H1 (cell line): ENCODE data around the gene ZNF273. TPM values are rescaled to one million over a fixed set of nuclear protein-coding genes. Genes with fewer than 3 reads are reported as not detected.
A peak's percentile ranks its signal among the peaks of the same experiment; 100 is the strongest.

Source experiments
- CTCF ChIA-PET: fragments of 300-600 bp; sonication (Branson Sonifier 250); formaldehyde crosslinking; loops from one replicate; lab custom pipeline; 2021; ENCODE audit not compliant: partially characterized antibody; lab: Charles Lee
- POLR2A ChIA-PET: fragments of 300-600 bp; sonication (Branson Sonifier 250); formaldehyde crosslinking; loops from one replicate; lab custom pipeline; 2021; ENCODE audit warnings: inconsistent platforms; ENCODE audit not compliant: partially characterized antibody; lab: Charles Lee
- DNase-seq, 2 experiments: peaks; one replicate each; pipeline versions ENCODE4 v3.0.0 to v3.0.0-alpha.2; 2010 to 2022; ENCODE audit warnings: low spot score in 2 of 2, low read depth in 1 of 2, mixed read lengths in 1 of 2
- FAIRE-seq: peaks from 2 replicates; lab custom pipeline; 2011; peaks lifted over from hg19 to GRCh38; lab: Jason Lieb, UNC
- H2AFZ ChIP-seq: 2 replicates; pipeline ENCODE4 v1.8.1; 2012; ENCODE audit warnings: low read length, inconsistent platforms
- H2AK5ac ChIP-seq: 2 replicates; pipeline ENCODE4 v1.6.1; 2013; ENCODE audit warnings: low read depth, low read length
- H2BK120ac ChIP-seq: replicated peaks from 2 replicates; pipeline ENCODE3; 2013; ENCODE audit warnings: low read depth, low read length, inconsistent platforms
- H2BK12ac ChIP-seq: 2 replicates; pipeline ENCODE4 v1.6.1; 2013; ENCODE audit warnings: low read depth, low read length
- H2BK15ac ChIP-seq: 2 replicates; pipeline ENCODE4 v1.6.1; 2013; ENCODE audit warnings: low read length
- H2BK20ac ChIP-seq: 2 replicates; pipeline ENCODE4 v1.6.1; 2013; ENCODE audit warnings: low read length
- H2BK5ac ChIP-seq: 2 replicates; pipeline ENCODE4 v1.6.1; 2013; ENCODE audit warnings: low read depth, low read length
- H3K14ac ChIP-seq: 2 replicates; pipeline ENCODE4 v1.6.1; 2013; ENCODE audit warnings: inconsistent platforms; ENCODE audit not compliant: insufficient read length
- H3K18ac ChIP-seq: 2 replicates; pipeline ENCODE4 v1.6.1; 2013; ENCODE audit warnings: low read length; ENCODE audit errors: extremely low read depth
- H3K23ac ChIP-seq: 2 replicates; pipeline ENCODE4 v1.6.1; 2013; ENCODE audit warnings: inconsistent platforms; ENCODE audit not compliant: insufficient read length
- H3K23me2 ChIP-seq: 2 replicates; pipeline ENCODE4 v1.6.1; 2013; ENCODE audit warnings: low read depth, low read length
- H3K27ac ChIP-seq: 2 replicates; pipeline ENCODE4 v1.6.1; 2011; ENCODE audit warnings: low read depth, low read length, inconsistent platforms
- H3K27me3 ChIP-seq, 4 experiments: replicated peaks in 1 of 4; 1 replicate in 1 of 4; 2 replicates in 3 of 4; pipeline versions ENCODE4 v1.6.1 to v1.8.1; 2011 to 2013; ENCODE audit warnings: low read length in 3 of 4, mild to moderate bottlenecking in 3 of 4, inconsistent platforms in 2 of 4, mixed read lengths in 2 of 4, moderate library complexity in 1 of 4; ENCODE audit not compliant: control insufficient read depth in 3 of 4, insufficient read depth in 3 of 4; ENCODE audit errors: extremely low read depth in 1 of 4
- H3K36me3 ChIP-seq, 4 experiments: 2 replicates each; pipeline versions ENCODE4 v1.6.1 to v1.8.1; 2011 to 2013; ENCODE audit warnings: mild to moderate bottlenecking in 4 of 4, low read length in 3 of 4, moderate library complexity in 2 of 4, control low read depth in 1 of 4, inconsistent platforms in 1 of 4; ENCODE audit not compliant: insufficient read depth in 4 of 4, control insufficient read depth in 2 of 4
- H3K4ac ChIP-seq: replicated peaks from 2 replicates; pipeline ENCODE3; 2013; ENCODE audit warnings: low read length, low read depth, mixed read lengths, inconsistent platforms; ENCODE audit not compliant: insufficient read length
- H3K4me1 ChIP-seq, 4 experiments: replicated peaks in 1 of 4; 1 replicate in 1 of 4; 2 replicates in 3 of 4; pipeline versions ENCODE4 v1.6.1 to v1.8.1; 2011 to 2013; ENCODE audit warnings: low read length in 3 of 4, inconsistent platforms in 2 of 4, mixed read lengths in 1 of 4; ENCODE audit not compliant: insufficient read depth in 4 of 4, control insufficient read depth in 3 of 4
- H3K4me2 ChIP-seq, 2 experiments: 2 replicates each; pipeline versions ENCODE4 v1.6.1 to v1.8.1; 2011 to 2013; ENCODE audit warnings: low read depth in 2 of 2, low read length in 2 of 2, control low read depth in 1 of 2, inconsistent platforms in 1 of 2, mild to moderate bottlenecking in 1 of 2; ENCODE audit not compliant: insufficient read depth in 1 of 2
- H3K4me3 ChIP-seq, 4 experiments: fragments of 200-600, 300-600 bp in 1 of 4; sonication (generic), shearing (Covaris generic), sonication (Bioruptor Twin) in 1 of 4; 2 replicates each; pipeline versions ENCODE4 v1.5.1 to v1.8.1; 2011 to 2016; ENCODE audit warnings: low read length in 4 of 4, low read depth in 3 of 4, control low read depth in 2 of 4, inconsistent platforms in 2 of 4, mild to moderate bottlenecking in 2 of 4, mixed read lengths in 1 of 4, moderate library complexity in 1 of 4; ENCODE audit not compliant: insufficient read depth in 2 of 4; ENCODE audit errors: extremely low read depth in 1 of 4
- H3K56ac ChIP-seq: replicated peaks from 2 replicates; pipeline ENCODE3; 2013; ENCODE audit warnings: low read depth, mild to moderate bottlenecking, mixed read lengths, low read length, inconsistent platforms; ENCODE audit not compliant: insufficient read length
- H3K79me1 ChIP-seq: 2 replicates; pipeline ENCODE4 v1.6.1; 2013; ENCODE audit warnings: low read depth, low read length, control low read depth
- H3K79me2 ChIP-seq, 2 experiments: 2 replicates each; pipeline versions ENCODE4 v1.6.1 to v1.8.1; 2012 to 2013; ENCODE audit warnings: low read length in 2 of 2, mild to moderate bottlenecking in 2 of 2, inconsistent platforms in 1 of 2; ENCODE audit not compliant: insufficient read depth in 2 of 2, control insufficient read depth in 1 of 2
- H3K9ac ChIP-seq, 4 experiments: replicated peaks in 1 of 4; 1 replicate in 1 of 4; 2 replicates in 3 of 4; pipeline versions ENCODE4 v1.6.1 to v1.8.1; 2011 to 2013; ENCODE audit warnings: low read depth in 3 of 4, low read length in 3 of 4, control low read depth in 2 of 4, mild to moderate bottlenecking in 2 of 4, moderate library complexity in 2 of 4, inconsistent platforms in 1 of 4; ENCODE audit errors: extremely low read depth in 1 of 4
- H3K9me3 ChIP-seq, 2 experiments: 2 replicates each; pipeline versions ENCODE4 v1.6.1 to v1.8.1; 2012 to 2013; ENCODE audit warnings: mild to moderate bottlenecking in 2 of 2, moderate library complexity in 2 of 2, control low read depth in 1 of 2, inconsistent platforms in 1 of 2, low read depth in 1 of 2, low read length in 1 of 2, mixed read lengths in 1 of 2; ENCODE audit not compliant: insufficient read depth in 2 of 2
- H4K20me1 ChIP-seq, 2 experiments: replicated peaks in 1 of 2; 2 replicates each; pipeline versions ENCODE3 to v1.8.1; 2011 to 2013; ENCODE audit warnings: inconsistent platforms in 2 of 2, low read length in 2 of 2, mild to moderate bottlenecking in 1 of 2; ENCODE audit not compliant: insufficient read depth in 2 of 2, control insufficient read depth in 1 of 2
- H4K5ac ChIP-seq: 2 replicates; pipeline ENCODE4 v1.6.1; 2013; ENCODE audit warnings: low read length, low read depth, mixed read lengths, inconsistent platforms; ENCODE audit not compliant: insufficient read length
- H4K8ac ChIP-seq: 2 replicates; pipeline ENCODE4 v1.8.0; 2013; ENCODE audit warnings: mild to moderate bottlenecking, moderate library complexity, low read length, inconsistent platforms; ENCODE audit not compliant: insufficient read depth; ENCODE audit errors: extremely low read depth
- H4K91ac ChIP-seq: replicated peaks from 2 replicates; pipeline ENCODE3; 2013; ENCODE audit warnings: low read length, mixed read lengths, inconsistent platforms; ENCODE audit not compliant: insufficient read length
- CBX5 ChIP-seq: fragments of 300-800, 300-1000 bp; sonication (generic); IDR thresholded peaks from 2 replicates; pipeline ENCODE4 v1.7.1; 2016; ENCODE audit warnings: antibody characterized with exemption, low read length, low read depth
- CREB1 ChIP-seq: IDR thresholded peaks from 2 replicates; pipeline ENCODE4 v1.6.1; 2012; ENCODE audit warnings: inconsistent platforms
- GTF2F1 ChIP-seq: IDR thresholded peaks from 2 replicates; pipeline ENCODE4 v1.6.1; 2012; ENCODE audit warnings: low read depth, low read length, improper control_type of control experiment, borderline replicate concordance
- NRF1 ChIP-seq: IDR thresholded peaks from 2 replicates; pipeline ENCODE4 v1.6.1; 2011; ENCODE audit warnings: mild to moderate bottlenecking, low read depth, low read length, improper control_type of control experiment
- SAP30 ChIP-seq: fragments of 300-600 bp; sonication (generic); IDR thresholded peaks from 2 replicates; pipeline ENCODE4 v1.7.1; 2012; ENCODE audit warnings: low read length, moderate library complexity, mild to moderate bottlenecking, inconsistent platforms; ENCODE audit not compliant: insufficient read depth, insufficient replicate concordance
- SUZ12 ChIP-seq: fragments of 200-600 bp; sonication (generic); IDR thresholded peaks from 2 replicates; pipeline ENCODE4 v1.6.1; 2012; ENCODE audit warnings: mild to moderate bottlenecking, inconsistent platforms, low read length, moderate library complexity, mixed read lengths
- WGBS, 2 experiments: shearing (Covaris generic) in 1 of 2; methylation state at CpG; one replicate each; pipeline versions ENCODE4 v1.1.6 to v1.1.7; 2013 to 2015; ENCODE audit warnings: low lambda C conversion rate in 2 of 2, mixed read lengths in 2 of 2, inconsistent platforms in 1 of 2, low coverage in 1 of 2, missing lambda C conversion rate in 1 of 2; ENCODE audit not compliant: insufficient replicate concordance in 2 of 2, insufficient coverage in 1 of 2, insufficient read length in 1 of 2; ENCODE audit errors: extremely low coverage in 1 of 2, missing lambda C conversion rate in 1 of 2; 5-methylcytosine and 5-hydroxymethylcytosine counted together
- polyA plus RNA-seq, 7 experiments: library from polyadenylated mRNA; depleted of rRNA in 3 of 7; stranded (reverse) in 5 of 7; unstranded in 2 of 7; fragments of >200 nt in 5 of 7; fragments of 200-250 nt in 2 of 7; gene quantifications; 1 replicate in 5 of 7; 2 replicates in 1 of 7; 4 replicates in 1 of 7; pipeline versions ENCODE4 v1.2.1 to v1.2.3, GENCODE V29; 2011 to 2013; ENCODE audit warnings: missing spikeins in 2 of 7, mixed read lengths in 2 of 7
- total RNA-seq: library from RNA; stranded (reverse); fragmentation: NEBNext Ultra II Directional; extraction: Animal tissue kit (Norgen Biotek cat#: 25700); gene quantifications from 2 replicates; pipeline ENCODE4 v1.2.1, GENCODE V29; 2021

The ZNF273 gene
- total and polyA plus RNA-seq, 2 of the 8 experiments (the other 6 are each of a cell fraction or from before 2014, with no cell fraction given) = 6.2 to 23.2 TPM

DNA sequence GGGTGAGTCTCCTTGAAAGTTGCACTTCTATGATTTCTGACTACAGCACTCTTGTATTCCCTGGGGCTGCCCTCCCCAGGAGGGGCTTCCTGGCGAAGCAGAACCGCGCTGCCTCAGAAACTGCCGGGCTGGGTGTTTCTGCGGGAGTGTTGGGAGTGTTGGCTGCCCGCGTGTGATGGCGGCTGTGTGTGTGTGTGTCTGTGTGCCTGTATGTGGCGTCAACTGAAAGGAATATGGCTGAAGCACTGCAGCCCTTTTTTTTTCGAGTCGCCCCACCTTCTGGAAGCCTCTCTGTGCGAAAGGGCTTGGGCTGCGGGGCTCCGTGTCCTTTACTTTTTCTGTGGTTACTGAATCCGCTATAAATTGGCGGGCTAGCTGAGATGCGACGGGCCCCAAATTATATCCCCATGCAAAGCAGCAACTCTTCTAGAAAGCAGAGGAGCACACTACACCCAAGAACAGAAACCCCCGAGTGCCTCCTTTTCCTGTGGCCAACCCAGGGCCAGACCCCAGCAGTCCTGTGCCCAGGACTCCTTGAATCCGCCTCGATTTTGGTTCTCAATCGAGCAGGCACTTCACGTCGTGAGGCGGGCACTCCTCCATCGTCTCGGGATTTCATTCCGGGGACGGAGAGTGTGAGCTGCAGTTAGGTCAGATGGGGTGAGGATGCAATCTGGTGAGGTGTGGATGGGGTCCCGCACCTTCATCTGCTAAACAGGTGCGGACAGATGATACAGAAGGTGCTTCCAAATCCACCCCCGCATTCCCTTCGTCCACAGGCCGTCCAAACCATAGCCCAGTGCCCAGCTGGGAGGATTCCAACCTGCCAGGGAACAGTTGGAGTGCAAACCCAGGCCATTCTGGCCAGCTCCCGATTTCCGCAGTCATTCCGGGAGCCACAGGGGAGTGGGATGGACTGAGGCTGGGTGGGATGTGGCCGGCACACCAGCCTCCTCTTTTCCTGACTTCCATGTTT lies 22.5 kb upstream of the ZNF273 start:
- no peaks in the 10 kb centered on the region for H3K79me2 ChIP-seq
- DNase-seq (peak in 1 of 2 experiments; percentile 8), FAIRE-seq (no peak)
- H3K36me3 ChIP-seq = no peaks in the 10 kb centered on the region
- H2BK120ac ChIP-seq = no peak overlapping the region
- no peak overlapping the region for H2BK5ac ChIP-seq
- H3K4me1 ChIP-seq = no peaks in the 10 kb centered on the region; a peak in 2 of 7 replicates
- no peak overlapping the region for H4K8ac ChIP-seq
- H3K56ac ChIP-seq = no peak overlapping the region
- POLR2A ChIA-PET = interaction anchor here (1.3 kb wide), 1 partner anchor 32 kb away, joined by 3 read pairs; no protein-coding TSS in a partner anchor
- no peak overlapping the region for H3K4me3 ChIP-seq
- peaks cover 0 to 26% of the 10 kb centered on the region in 2 experiments; a peak in 1 of 4 replicates for H3K9me3 ChIP-seq
- no peak overlapping the region for H3K4me2 ChIP-seq
- no peak overlapping the region for H3K18ac ChIP-seq
- no peak overlapping the region for H4K5ac ChIP-seq
- CTCF ChIA-PET = no interaction called here
- no peak for TF ChIP-seq SUZ12
- no peak for TF ChIP-seq GTF2F1
- TF ChIP-seq SAP30 = no peak
- TF ChIP-seq CREB1 = no peak
- TF ChIP-seq NRF1 = no peak
- no peak for TF ChIP-seq CBX5
- TF ChIP-seq, all 59 proteins: peak for 0
- Histone ChIP-seq H4K91ac (no peak overlapping the region), H2BK20ac (no peak overlapping the region), H3K23me2 (peaks cover 3% of the 10 kb centered on the region; the same call in 1 of the 2 replicates), H3K14ac (no peak overlapping the region), H2AK5ac (no peak overlapping the region), H4K20me1 (no peaks in the 10 kb centered on the region), H3K4ac (no peak overlapping the region), H2AFZ (no peak overlapping the region), H2BK15ac (no peak overlapping the region), H3K27ac (no peak overlapping the region), H3K79me1 (no peaks in the 10 kb centered on the region), H2BK12ac (no peak overlapping the region), H3K9ac (no peak overlapping the region), H3K23ac (no peak overlapping the region), H3K27me3 (peaks cover 0 to 7% (median 6%) of the 10 kb centered on the region in 4 experiments; a peak in 5 of 7 replicates)
- 94% methylated on average over 38 of the region's 38 CpGs; no CpG with 5 or more reads in 1 of the 2 experiments for WGBS, 2 experiments
